Thymus (tissue), 11 donors: ENCODE results near the gene FMO1. TPM values are rescaled to one million over a fixed set of nuclear protein-coding genes. Genes with fewer than 3 reads are reported as not detected.
A peak's percentile ranks its signal among the peaks of the same experiment; 100 is the strongest.

Experiments used
- DNase-seq, 9 donors: peaks; one replicate each; pipeline ENCODE4 v3.0.0-alpha.2; 2013; ENCODE audit warnings: low spot score in 9 of 9, low read depth in 6 of 9, missing footprints in 1 of 9
- H3K27ac ChIP-seq, 2 donors: one replicate each; pipeline ENCODE4 v1.5.1; 2013; ENCODE audit warnings: control low read depth in 1 of 2, low read depth in 1 of 2, low read length in 1 of 2, mild to moderate bottlenecking in 1 of 2, moderate library complexity in 1 of 2
- H3K27me3 ChIP-seq, 2 donors: one replicate each; pipeline ENCODE4 v1.5.1; 2013; ENCODE audit warnings: low read length in 1 of 2; ENCODE audit not compliant: control insufficient read depth in 2 of 2, insufficient read depth in 1 of 2
- H3K36me3 ChIP-seq, 2 donors: one replicate each; pipeline ENCODE4 v1.5.1; 2013; ENCODE audit warnings: low read length in 1 of 2, mild to moderate bottlenecking in 1 of 2, moderate library complexity in 1 of 2; ENCODE audit not compliant: control insufficient read depth in 2 of 2, insufficient read depth in 2 of 2
- H3K4me1 ChIP-seq, 2 donors: one replicate each; pipeline ENCODE4 v1.5.1; 2013; ENCODE audit warnings: low read length in 2 of 2; ENCODE audit not compliant: control insufficient read depth in 2 of 2, insufficient read depth in 2 of 2
- H3K4me3 ChIP-seq, 2 donors: one replicate each; pipeline ENCODE4 v1.5.1; 2013; ENCODE audit warnings: low read length in 2 of 2, control low read depth in 1 of 2, mild to moderate bottlenecking in 1 of 2
- H3K9me3 ChIP-seq, 2 donors: one replicate each; pipeline ENCODE4 v1.5.1; 2013; ENCODE audit warnings: low read length in 1 of 2, mild to moderate bottlenecking in 1 of 2; ENCODE audit not compliant: control insufficient read depth in 2 of 2, insufficient read depth in 1 of 2
- WGBS: extraction: QIAGEN DNeasy Blood & Tissue Kit; methylation state at CpG from one replicate; pipeline ENCODE4 v1.1.7; 2013; 5-methylcytosine and 5-hydroxymethylcytosine counted together
- polyA plus RNA-seq: library from polyadenylated mRNA; stranded (reverse); fragments of 200-250 nt; gene quantifications from one replicate; pipeline ENCODE4 v1.2.3, GENCODE V29; 2013
- total RNA-seq: library from RNA; stranded (reverse); fragments of 120-200 nt; gene quantifications from one replicate; pipeline ENCODE4 v1.2.4, GENCODE V29; 2013
- donor health status: healthy.

The FMO1 gene
- total and polyA plus RNA-seq, 2 donors: 5.6 to 10.8 TPM

DNA sequence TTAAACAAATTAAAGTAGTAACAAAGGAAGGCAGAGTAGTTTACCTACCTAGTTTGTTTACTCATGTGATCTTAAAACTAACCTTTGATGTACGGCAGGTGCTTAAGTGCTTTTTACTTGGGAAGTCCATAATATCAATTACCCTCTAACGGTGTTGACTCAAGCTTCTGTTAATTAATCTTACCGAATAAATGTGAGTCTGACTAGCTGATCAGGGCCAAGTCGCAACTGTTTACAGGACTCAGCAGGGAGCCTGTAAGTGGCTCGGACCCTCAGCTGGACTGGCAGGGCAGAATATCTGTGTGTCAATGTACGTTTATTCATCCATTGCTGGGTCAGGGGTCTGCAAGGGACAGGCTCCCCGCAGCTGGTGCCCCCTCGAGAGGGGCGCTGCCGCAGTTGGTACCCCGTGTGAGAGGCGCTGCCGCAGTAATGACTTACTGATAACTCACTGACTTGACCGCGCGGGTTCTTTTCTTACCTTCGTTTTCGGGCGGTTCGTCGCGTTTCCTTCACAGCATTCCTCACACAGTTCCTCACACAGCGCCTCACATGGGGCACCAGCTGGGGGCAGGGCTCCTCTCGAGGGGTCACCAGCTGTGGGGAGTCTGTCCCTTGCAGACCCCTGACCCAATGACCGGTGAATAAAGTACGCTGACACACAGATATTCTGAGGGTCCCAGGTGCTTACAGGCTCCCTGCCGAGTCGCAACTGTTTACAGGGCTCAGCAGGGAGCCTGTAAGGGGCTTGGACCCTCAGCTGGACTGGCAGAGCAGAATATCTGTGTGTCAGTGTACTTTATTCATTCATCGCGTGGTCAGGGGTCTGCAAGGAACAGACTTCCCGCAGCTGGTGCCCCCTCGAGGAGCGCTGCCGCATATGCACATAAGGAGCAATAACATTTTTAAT is 3.0 kb downstream of the FMO1 start:
- Histone ChIP-seq H3K4me3 (peak overlapping the region; percentile 32 to 40), H3K4me1 (peaks cover 4 to 16% of the 10 kb centered on the region in 2 donors), H3K27me3 (peaks cover 3 to 37% of the 10 kb centered on the region in 2 donors), H3K9me3 (peaks cover 0 to 6% of the 10 kb centered on the region in 2 donors), H3K36me3 (no peaks in the 10 kb centered on the region), H3K27ac (peak overlapping the region; percentile 12 to 42)
- DNase-seq: peak in 1 of 9 donors; percentile 25
- WGBS: 7% methylated on average over 34 of the region's 34 CpGs

DNA sequence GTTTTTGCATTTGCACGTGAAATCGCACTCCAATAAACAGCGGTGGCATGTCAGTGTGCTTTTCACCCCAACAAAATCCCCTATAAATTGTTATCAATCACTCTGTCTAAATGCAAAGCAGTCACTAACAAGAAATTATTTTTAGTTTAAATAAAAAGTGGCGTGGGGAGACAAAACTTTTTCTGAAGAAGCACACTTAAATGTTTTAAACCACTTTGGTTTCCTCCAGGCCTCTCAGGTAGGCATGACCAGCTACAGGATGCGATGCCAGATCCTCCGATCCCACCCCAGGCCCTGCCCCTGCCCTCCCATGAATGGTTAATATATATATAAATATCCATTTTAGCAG is 3.6 kb downstream of the FMO1 start:
- no peak overlapping the region for H3K27ac ChIP-seq
- peaks cover 4 to 16% of the 10 kb centered on the region in 2 donors for H3K4me1 ChIP-seq
- H3K27me3 ChIP-seq: peaks cover 3 to 37% of the 10 kb centered on the region in 2 donors
- H3K36me3 ChIP-seq: no peaks in the 10 kb centered on the region
- 43% methylated on average over 6 of the region's 6 CpGs for WGBS
- no peak for DNase-seq
- peaks cover 0 to 6% of the 10 kb centered on the region in 2 donors for H3K9me3 ChIP-seq
- peak overlapping the region in 1 of 2 donors; percentile 32 for H3K4me3 ChIP-seq

DNA sequence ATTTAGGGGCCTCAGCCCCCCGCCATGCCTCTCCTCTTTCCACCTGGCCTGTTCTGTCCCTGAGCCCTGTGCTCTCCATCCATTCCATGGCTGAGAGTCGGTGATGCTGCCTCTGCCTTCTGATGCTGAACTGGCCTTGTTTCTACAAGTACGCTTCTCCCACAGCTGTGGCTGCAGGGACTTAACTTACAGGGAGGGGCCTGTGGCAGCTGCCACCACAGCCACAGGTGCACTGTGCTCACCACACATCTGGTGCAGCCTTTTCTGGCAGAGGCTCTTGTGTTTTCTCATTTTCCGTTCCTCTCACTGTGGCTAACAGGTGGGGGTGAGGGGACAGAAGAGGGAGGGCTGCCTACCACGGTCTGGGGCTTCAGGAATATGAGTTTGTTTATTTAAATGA is 4.2 kb downstream of the FMO1 start:
- H3K27me3 ChIP-seq: peaks cover 3 to 37% of the 10 kb centered on the region in 2 donors
- peaks cover 4 to 19% of the 10 kb centered on the region in 2 donors for H3K4me1 ChIP-seq
- peaks cover 0 to 6% of the 10 kb centered on the region in 2 donors for H3K9me3 ChIP-seq
- DNase-seq: peak in 6 of 9 donors; percentile 16 to 72 (median 37)
- H3K27ac ChIP-seq: no peak overlapping the region
- no peak overlapping the region for H3K4me3 ChIP-seq
- no peaks in the 10 kb centered on the region for H3K36me3 ChIP-seq
- 25% methylated on average over 5 of the region's 5 CpGs for WGBS

DNA sequence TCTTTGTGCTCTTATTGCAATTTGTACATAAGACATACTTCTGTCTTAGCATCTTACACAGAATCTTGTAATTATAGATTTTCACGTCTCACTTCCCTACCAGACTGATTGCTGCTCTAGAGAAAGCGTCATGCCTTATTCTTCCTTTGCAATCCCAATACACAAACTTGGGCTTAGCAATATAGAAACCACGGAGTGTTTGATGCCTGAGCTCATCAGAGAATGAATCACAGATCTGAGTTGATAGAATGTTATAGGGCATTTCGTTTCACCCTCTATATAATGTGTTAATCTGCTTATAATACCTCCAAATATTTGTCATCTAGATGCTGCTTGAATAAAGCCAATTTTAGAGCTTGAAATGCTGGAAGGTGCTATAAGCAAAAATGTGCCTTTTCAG is 6.6 kb downstream of the FMO1 start:
- H3K36me3 ChIP-seq: no peaks in the 10 kb centered on the region
- H3K4me1 ChIP-seq: peaks cover 4 to 19% of the 10 kb centered on the region in 2 donors
- peaks cover 0 to 6% of the 10 kb centered on the region in 2 donors for H3K9me3 ChIP-seq
- no peak for DNase-seq
- H3K27me3 ChIP-seq: peaks cover 3 to 29% of the 10 kb centered on the region in 2 donors
- WGBS: 88% methylated on average over 4 of the region's 4 CpGs
- H3K4me3 ChIP-seq: no peak overlapping the region
- no peak overlapping the region for H3K27ac ChIP-seq

DNA sequence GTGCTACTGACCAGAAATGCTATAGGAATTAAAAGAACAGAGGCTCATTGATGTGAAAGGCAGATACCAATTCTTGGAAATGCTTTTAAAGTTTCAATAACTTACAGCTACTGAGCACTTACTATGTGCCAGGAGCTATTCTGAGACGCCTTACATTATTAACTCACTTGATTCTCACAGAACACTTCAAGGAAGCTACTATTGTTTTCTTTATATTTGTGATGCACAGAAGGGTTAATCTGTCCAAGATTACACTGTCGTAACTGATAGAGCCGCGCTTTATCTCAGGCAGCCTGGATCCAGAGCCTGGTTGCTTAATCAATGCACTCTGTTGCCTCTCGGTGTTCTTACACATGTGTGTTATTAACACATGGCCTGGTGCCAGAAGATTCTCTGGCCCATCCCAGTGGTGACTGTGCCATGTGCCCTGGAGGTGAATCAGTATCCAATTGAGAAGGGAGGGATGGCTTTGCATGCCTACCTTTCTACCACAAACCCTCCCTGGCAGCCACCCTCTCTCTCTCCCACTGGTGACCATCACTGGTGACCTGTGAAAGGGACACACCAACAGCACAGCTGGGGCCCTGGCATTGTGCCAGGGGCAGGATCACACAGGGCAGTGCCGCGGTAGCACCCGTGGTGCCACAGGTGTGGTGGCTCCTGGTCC is 8.8 kb downstream of the FMO1 start:
- WGBS: 87% methylated on average over 8 of the region's 8 CpGs
- peak overlapping the region in 1 of 2 donors; percentile 50 for H3K27ac ChIP-seq
- no peak for DNase-seq

DNA sequence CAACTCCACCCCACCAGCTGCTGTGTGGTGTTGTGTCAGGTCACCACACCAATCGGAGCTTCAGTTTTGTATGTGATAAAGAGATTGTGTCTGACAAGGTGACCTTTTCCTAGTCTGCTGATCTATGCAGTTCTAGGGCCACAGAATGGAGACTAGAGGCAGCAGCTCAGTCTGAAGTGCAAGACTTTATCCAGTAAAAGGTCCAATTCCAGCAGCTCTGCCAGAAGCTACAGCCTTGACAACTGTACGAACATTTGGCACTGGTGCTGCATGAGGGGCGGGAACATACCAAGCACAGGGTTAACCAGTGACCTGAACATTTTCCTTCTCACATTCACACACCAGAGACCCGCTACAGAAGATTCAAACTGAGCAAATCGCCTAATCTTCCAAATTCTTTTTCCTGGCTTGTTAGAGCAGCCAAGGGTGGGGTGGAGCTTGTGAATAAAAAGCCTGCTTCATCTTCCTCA is 9.3 kb downstream of the FMO1 start:
- WGBS: 93% methylated on average over 5 of the region's 5 CpGs
- Histone ChIP-seq H3K9me3 (peaks cover 0 to under 1% of the 10 kb centered on the region in 2 donors), H3K27ac (peak overlapping the region in 1 of 2 donors; percentile 50), H3K27me3 (peaks cover 0 to 4% of the 10 kb centered on the region in 2 donors), H3K4me3 (no peak overlapping the region), H3K4me1 (peaks cover 0 to 4% of the 10 kb centered on the region in 2 donors), H3K36me3 (no peaks in the 10 kb centered on the region)
- DNase-seq: no peak

More for the DNA sequence above, 8.8 kb downstream of the FMO1 start:
- Histone ChIP-seq H3K9me3 (peaks cover 0 to 6% of the 10 kb centered on the region in 2 donors), H3K36me3 (no peaks in the 10 kb centered on the region), H3K4me1 (peaks cover 0 to 10% of the 10 kb centered on the region in 2 donors), H3K4me3 (no peak overlapping the region), H3K27me3 (peaks cover 0 to 9% of the 10 kb centered on the region in 2 donors)

DNA sequence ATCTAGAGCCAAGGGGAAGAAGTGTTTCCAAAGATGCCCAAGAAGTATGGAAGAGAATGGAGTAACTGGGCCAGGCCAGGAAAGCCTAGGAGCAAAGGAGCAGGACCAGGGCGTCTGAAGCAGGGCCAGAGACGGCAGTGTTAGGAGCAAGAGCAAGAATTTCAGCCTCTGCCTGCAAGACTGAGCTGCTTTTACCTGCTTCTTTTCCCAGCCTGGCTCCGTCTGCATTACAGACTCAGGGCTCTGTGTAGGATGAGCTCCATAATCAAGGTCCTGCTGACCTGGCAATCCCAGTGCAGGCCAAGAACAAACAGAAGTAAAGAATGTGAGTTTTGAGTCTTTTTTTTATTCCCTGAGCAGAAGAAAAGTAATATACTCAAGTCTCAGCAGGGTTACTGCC is 10.1 kb downstream of the FMO1 start:
- H3K4me3 ChIP-seq: no peak overlapping the region

DNA sequence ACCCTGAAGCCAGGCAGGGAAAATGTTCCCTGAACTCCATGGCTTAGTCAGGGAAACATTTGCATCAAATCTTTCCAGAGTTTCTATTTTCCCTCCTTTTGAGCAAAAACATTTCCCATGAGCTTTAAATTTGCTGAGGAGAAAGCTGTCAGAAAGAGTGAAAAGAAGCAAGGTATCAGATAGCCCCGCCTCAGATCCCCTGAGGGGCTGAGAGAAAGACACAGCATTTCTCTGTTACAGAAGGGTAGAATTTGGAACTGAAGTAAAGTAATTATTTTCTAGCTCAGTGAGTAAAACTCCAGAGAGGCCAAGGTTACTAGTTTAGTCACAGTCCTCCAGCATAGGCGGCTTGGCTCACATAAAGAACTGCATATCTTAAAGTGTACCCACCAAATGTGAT is 10.6 kb downstream of the FMO1 start:
- H3K9me3 ChIP-seq: no peaks in the 10 kb centered on the region
- WGBS: 90% methylated on average over 2 of the region's 2 CpGs
- no peak overlapping the region for H3K4me3 ChIP-seq
- no peak for DNase-seq
- peaks cover 0 to 3% of the 10 kb centered on the region in 2 donors for H3K4me1 ChIP-seq
- H3K27me3 ChIP-seq: peaks cover 0 to 4% of the 10 kb centered on the region in 2 donors
- H3K27ac ChIP-seq: peak overlapping the region; percentile 22 to 42
- no peaks in the 10 kb centered on the region for H3K36me3 ChIP-seq

More for the DNA sequence above, 10.1 kb downstream of the FMO1 start:
- no peaks in the 10 kb centered on the region for H3K36me3 ChIP-seq
- no peaks in the 10 kb centered on the region for H3K9me3 ChIP-seq
- no peak for DNase-seq
- peaks cover 0 to 3% of the 10 kb centered on the region in 2 donors for H3K4me1 ChIP-seq
- peaks cover 0 to 4% of the 10 kb centered on the region in 2 donors for H3K27me3 ChIP-seq
- 88% methylated on average over 3 of the region's 3 CpGs for WGBS
- peak overlapping the region; percentile 22 to 42 for H3K27ac ChIP-seq

DNA sequence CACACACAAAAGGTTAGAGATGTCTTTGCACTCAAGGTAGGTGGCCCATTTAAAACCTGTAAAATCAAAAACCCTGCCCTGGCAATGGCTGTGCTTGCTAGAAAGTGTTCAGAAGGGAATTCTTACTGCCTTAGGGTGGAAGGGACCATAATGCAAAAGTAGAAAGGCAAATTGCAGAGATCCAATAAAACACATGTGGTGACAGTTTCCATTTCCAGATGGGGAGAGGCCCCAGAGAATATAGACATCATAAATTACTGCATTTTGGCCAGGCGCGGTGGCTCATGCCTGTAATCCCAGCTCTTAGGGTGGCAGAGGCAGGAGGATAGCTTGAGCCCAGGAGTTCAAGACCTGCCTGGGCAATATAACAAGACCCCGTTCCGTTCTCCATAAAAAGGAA is 13.0 kb downstream of the FMO1 start:
- no peaks in the 10 kb centered on the region for H3K36me3 ChIP-seq
- H3K27ac ChIP-seq: no peak overlapping the region
- no peak for DNase-seq
- H3K9me3 ChIP-seq: no peaks in the 10 kb centered on the region
- H3K27me3 ChIP-seq: peaks cover 0 to 2% of the 10 kb centered on the region in 2 donors
- H3K4me3 ChIP-seq: no peak overlapping the region
- H3K4me1 ChIP-seq: peaks cover 0 to 3% of the 10 kb centered on the region in 2 donors
- 97% methylated on average over 4 of the region's 4 CpGs for WGBS
